ENCODE data around the gene FOXP4. TPM values are rescaled to one million over a fixed set of nuclear protein-coding genes. Genes with fewer than 3 reads are reported as not detected.

FOXP4 gene
- total and polyA plus RNA-seq, 4 donors = 2.5 to 16.0 (median 4.3) TPM

DNA sequence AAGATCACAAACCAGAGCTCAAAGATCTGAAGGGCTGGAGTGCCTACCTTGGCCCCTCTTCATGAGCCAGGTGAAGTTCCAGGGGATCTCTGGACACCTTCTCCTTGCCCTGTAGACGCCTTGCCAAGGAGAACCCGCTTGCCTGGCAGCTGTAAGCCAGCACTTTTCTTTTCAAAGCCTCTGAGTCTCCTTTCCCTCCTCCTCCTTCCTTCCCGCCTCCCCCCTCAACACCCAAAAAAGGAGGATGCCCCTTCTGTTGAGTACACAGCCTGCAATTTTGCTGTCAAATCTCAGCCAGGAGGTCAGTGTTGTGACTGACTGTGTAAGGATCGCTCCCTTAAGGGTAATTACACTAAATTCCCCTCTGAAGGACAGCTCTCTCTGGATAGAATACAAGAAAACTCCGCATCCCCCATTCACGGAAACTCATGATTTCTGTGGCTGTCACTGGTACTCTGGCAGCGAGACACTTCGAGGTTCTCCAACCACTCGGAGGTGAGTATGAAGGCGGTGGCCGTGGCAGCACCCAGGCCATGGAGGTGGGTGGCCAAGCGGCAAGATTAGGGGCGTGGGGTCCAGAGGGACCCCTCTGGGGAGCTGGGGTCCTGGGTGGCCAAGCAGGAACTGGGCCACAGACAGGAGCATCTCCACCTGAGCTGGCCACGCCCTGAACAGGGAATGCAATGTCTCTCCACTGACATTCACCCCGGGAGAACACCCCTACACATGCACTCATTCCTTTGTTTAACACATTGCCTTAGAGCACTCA is 23.2 kb upstream of the FOXP4 start:
- H3K4me1 ChIP-seq (ENCODE audit: control insufficient read depth in 4 of 4, insufficient read depth in 4 of 4, low read length in 3 of 4) = no peaks in the 10 kb centered on the region
- 84% methylated on average over 15 of the region's 15 CpGs for WGBS
- no peak for DNase-seq (ENCODE audit: low spot score)

DNA sequence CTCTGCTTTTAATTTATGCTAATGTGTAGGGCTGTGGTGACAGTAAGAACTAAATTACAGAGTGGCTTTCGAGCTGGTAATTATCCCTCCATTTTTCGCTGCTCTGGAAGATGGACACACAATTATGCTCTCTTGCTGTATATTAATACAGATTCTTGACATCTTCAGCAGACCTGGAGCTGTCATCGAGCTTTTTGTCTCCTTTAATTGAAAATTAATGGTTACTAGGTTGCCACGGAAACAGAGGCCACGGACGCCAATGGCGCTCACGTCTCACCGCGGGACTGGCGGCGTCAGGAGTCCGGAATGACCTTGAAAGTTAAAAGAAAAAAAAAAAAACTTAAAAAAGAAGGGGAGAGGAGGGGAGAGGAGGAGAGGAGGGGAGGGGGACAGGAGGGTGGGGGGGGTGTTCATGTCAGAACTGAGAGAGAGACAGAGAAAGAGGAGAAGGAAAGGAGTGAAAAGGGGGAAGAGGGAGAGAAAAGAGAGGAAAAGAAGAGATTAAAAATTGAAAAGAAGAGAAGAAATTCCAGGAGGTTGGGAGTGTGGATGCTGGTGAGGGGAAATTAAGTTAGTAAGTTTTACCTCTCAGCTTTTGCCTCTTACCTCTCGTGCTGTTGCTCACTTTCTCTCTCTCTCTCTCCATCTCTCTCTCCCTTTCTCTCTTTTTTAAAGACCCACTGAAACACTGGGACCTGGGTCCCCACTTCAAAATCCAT is 22.1 kb upstream of the FOXP4 start:
- Histone ChIP-seq H3K27me3 (ENCODE audit: control insufficient read depth in 4 of 4, insufficient read depth in 4 of 4, low read length in 3 of 4) (no peaks in the 10 kb centered on the region), H3K4me3 (ENCODE audit: low read depth in 1 of 3, low read length in 3 of 3) (no peak overlapping the region), H3K27ac (ENCODE audit: low read depth in 1 of 2, low read length in 2 of 2) (no peak overlapping the region), H3K9ac (ENCODE audit: low read depth in 1 of 2, low read length in 2 of 2) (no peak overlapping the region), H3K4me1 (ENCODE audit: control insufficient read depth in 4 of 4, insufficient read depth in 4 of 4, low read length in 3 of 4) (no peaks in the 10 kb centered on the region), H3K9me3 (ENCODE audit: control insufficient read depth in 4 of 4, low read length in 3 of 4) (no peaks in the 10 kb centered on the region), H3K36me3 (ENCODE audit: control insufficient read depth in 4 of 4, insufficient read depth in 3 of 4, low read depth in 1 of 4, low read length in 3 of 4) (no peaks in the 10 kb centered on the region)
- TF ChIP-seq EGR1 (IDR thresholded peaks at IDR 0.05; ENCODE audit: low read depth in 2 of 2) = no peak
- no peak for TF ChIP-seq FOXA2 (IDR thresholded peaks at IDR 0.05)
- TF ChIP-seq GABPA (IDR thresholded peaks at IDR 0.05 in 1 of 2, conservative IDR thresholded peaks at IDR 0.05 in 1 of 2) = no peak
- TF ChIP-seq, protein P1, sequence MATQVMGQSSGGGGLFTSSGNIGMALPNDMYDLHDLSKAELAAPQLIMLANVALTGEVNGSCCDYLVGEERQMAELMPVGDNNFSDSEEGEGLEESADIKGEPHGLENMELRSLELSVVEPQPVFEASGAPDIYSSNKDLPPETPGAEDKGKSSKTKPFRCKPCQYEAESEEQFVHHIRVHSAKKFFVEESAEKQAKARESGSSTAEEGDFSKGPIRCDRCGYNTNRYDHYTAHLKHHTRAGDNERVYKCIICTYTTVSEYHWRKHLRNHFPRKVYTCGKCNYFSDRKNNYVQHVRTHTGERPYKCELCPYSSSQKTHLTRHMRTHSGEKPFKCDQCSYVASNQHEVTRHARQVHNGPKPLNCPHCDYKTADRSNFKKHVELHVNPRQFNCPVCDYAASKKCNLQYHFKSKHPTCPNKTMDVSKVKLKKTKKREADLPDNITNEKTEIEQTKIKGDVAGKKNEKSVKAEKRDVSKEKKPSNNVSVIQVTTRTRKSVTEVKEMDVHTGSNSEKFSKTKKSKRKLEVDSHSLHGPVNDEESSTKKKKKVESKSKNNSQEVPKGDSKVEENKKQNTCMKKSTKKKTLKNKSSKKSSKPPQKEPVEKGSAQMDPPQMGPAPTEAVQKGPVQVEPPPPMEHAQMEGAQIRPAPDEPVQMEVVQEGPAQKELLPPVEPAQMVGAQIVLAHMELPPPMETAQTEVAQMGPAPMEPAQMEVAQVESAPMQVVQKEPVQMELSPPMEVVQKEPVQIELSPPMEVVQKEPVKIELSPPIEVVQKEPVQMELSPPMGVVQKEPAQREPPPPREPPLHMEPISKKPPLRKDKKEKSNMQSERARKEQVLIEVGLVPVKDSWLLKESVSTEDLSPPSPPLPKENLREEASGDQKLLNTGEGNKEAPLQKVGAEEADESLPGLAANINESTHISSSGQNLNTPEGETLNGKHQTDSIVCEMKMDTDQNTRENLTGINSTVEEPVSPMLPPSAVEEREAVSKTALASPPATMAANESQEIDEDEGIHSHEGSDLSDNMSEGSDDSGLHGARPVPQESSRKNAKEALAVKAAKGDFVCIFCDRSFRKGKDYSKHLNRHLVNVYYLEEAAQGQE (IDR thresholded peaks at IDR 0.05) = no peak
- no peak for TF ChIP-seq FOXA1 (IDR thresholded peaks at IDR 0.05)
- TF ChIP-seq, protein P2, sequence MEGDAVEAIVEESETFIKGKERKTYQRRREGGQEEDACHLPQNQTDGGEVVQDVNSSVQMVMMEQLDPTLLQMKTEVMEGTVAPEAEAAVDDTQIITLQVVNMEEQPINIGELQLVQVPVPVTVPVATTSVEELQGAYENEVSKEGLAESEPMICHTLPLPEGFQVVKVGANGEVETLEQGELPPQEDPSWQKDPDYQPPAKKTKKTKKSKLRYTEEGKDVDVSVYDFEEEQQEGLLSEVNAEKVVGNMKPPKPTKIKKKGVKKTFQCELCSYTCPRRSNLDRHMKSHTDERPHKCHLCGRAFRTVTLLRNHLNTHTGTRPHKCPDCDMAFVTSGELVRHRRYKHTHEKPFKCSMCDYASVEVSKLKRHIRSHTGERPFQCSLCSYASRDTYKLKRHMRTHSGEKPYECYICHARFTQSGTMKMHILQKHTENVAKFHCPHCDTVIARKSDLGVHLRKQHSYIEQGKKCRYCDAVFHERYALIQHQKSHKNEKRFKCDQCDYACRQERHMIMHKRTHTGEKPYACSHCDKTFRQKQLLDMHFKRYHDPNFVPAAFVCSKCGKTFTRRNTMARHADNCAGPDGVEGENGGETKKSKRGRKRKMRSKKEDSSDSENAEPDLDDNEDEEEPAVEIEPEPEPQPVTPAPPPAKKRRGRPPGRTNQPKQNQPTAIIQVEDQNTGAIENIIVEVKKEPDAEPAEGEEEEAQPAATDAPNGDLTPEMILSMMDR (IDR thresholded peaks at IDR 0.05; ENCODE audit: low read depth, low read length, missing input control) = no peak
- DNase-seq (ENCODE audit: low spot score) = no peak
- WGBS = 65% methylated on average over 14 of the region's 14 CpGs

More for the DNA sequence above, 23.2 kb upstream of the FOXP4 start:
- no peaks in the 10 kb centered on the region for H3K36me3 ChIP-seq (ENCODE audit: control insufficient read depth in 4 of 4, insufficient read depth in 3 of 4, low read depth in 1 of 4, low read length in 3 of 4)
- H3K9me3 ChIP-seq (ENCODE audit: control insufficient read depth in 4 of 4, low read length in 3 of 4) = no peaks in the 10 kb centered on the region
- no peaks in the 10 kb centered on the region for H3K27me3 ChIP-seq (ENCODE audit: control insufficient read depth in 4 of 4, insufficient read depth in 4 of 4, low read length in 3 of 4)
- TF ChIP-seq EGR1 (IDR thresholded peaks at IDR 0.05; ENCODE audit: low read depth in 2 of 2) = no peak
- no peak for TF ChIP-seq SP1 (IDR thresholded peaks at IDR 0.05)
- TF ChIP-seq, protein P1 (IDR thresholded peaks at IDR 0.05) = no peak
- no peak for TF ChIP-seq YY1 (IDR thresholded peaks at IDR 0.05)
- TF ChIP-seq, protein P3, sequence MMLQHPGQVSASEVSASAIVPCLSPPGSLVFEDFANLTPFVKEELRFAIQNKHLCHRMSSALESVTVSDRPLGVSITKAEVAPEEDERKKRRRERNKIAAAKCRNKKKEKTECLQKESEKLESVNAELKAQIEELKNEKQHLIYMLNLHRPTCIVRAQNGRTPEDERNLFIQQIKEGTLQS (IDR thresholded peaks at IDR 0.05) = no peak
- TF ChIP-seq GABPA (IDR thresholded peaks at IDR 0.05 in 1 of 2, conservative IDR thresholded peaks at IDR 0.05 in 1 of 2) = no peak
- H3K4me3 ChIP-seq (ENCODE audit: low read depth in 1 of 3, low read length in 3 of 3) = no peak overlapping the region
- no peak overlapping the region for H3K27ac ChIP-seq (ENCODE audit: low read depth in 1 of 2, low read length in 2 of 2)
- H3K9ac ChIP-seq (ENCODE audit: low read depth in 1 of 2, low read length in 2 of 2) = no peak overlapping the region

Data from liver (tissue), 9 donors.